GM19043 (cell line): Measurements from ENCODE around the gene TPK1.
"Not testable (repeated sequence)": the region's sequence is repeated elsewhere in the genome, so short reads cannot be mapped to it uniquely, and the experiment has no call there.

Experiments used
- ATAC-seq: cut with Tn5 transposase; IDR thresholded peaks from one replicate; pipeline ENCODE4 v1.9.1; 2021; ENCODE audit warnings: low read depth; ENCODE audit not compliant: unreplicated experiment

Gene TPK1

GRCh38 chr7:144437370-144438191, 398.3 kb downstream of the TPK1 start:
- peak; percentile 72 for ATAC-seq

- no peak for ATAC-seq
Measured at GRCh38 chr7:144436500-144436899, 399.4 kb downstream of the TPK1 start.

- no peak for ATAC-seq
Measured at GRCh38 chr7:144428431-144428830, 407.4 kb downstream of the TPK1 start.

- not testable (repeated sequence) for ATAC-seq
Measured at GRCh38 chr7:144427539-144427938, 408.3 kb downstream of the TPK1 start.

- not testable (repeated sequence) for ATAC-seq
Measured at GRCh38 chr7:144418931-144419330, 416.9 kb downstream of the TPK1 start.

GRCh38 chr7:144416341-144416740, 419.5 kb downstream of the TPK1 start:
- ATAC-seq, result no peak

- ATAC-seq, result no peak
Measured at GRCh38 chr7:144415858-144416257, 420.0 kb downstream of the TPK1 start.

- ATAC-seq, result no peak
Measured at GRCh38 chr7:144414815-144415214, 421.0 kb downstream of the TPK1 start.

GRCh38 chr7:144410441-144410840, 425.4 kb downstream of the TPK1 start:
- no peak for ATAC-seq

- no peak for ATAC-seq
Measured at GRCh38 chr7:144408121-144408520, 427.7 kb downstream of the TPK1 start.

- no peak for ATAC-seq
Measured at GRCh38 chr7:144407266-144407931, 428.5 kb downstream of the TPK1 start.

- no peak for ATAC-seq
Measured at GRCh38 chr7:144404946-144405345, 430.9 kb downstream of the TPK1 start.

- no peak for ATAC-seq
Measured at GRCh38 chr7:144403649-144404061, 432.2 kb downstream of the TPK1 start, which contains the start of gene NOBOX. Gene NOBOX, minus strand, starts transcription at chr7:144403693.

GRCh38 chr7:144403102-144403501, 432.8 kb downstream of the TPK1 start:
- ATAC-seq, result no peak
